H9 (cell line): ENCODE data around the gene APOA1. TPM values are rescaled to one million over a fixed set of nuclear protein-coding genes. Genes with fewer than 3 reads are reported as not detected.

Source experiments
- DNase-seq: peaks from one replicate; pipeline ENCODE4 v3.0.0-alpha.2; 2017
- H2AFZ ChIP-seq: one replicate; pipeline ENCODE4 v1.6.1; 2013; ENCODE audit warnings: mild to moderate bottlenecking, low read length, control low read depth, moderate library complexity
- H2AK5ac ChIP-seq: 2 replicates; pipeline ENCODE4 v1.6.1; 2013; ENCODE audit warnings: low read length, control low read depth, mixed read lengths; ENCODE audit not compliant: insufficient read length
- H2BK120ac ChIP-seq: one replicate; pipeline ENCODE4 v1.6.1; 2013; ENCODE audit warnings: low read depth, mild to moderate bottlenecking, low read length, control low read depth, inconsistent platforms; ENCODE audit not compliant: poor library complexity, severe bottlenecking
- H2BK12ac ChIP-seq: 2 replicates; pipeline ENCODE4 v1.6.1; 2013; ENCODE audit warnings: low read length, control low read depth, mixed read lengths, low read depth; ENCODE audit not compliant: insufficient read length
- H2BK15ac ChIP-seq: 2 replicates; pipeline ENCODE4 v1.6.1; 2013; ENCODE audit warnings: low read depth, low read length, control low read depth
- H2BK20ac ChIP-seq: one replicate; pipeline ENCODE4 v1.6.1; 2013; ENCODE audit warnings: low read depth, mild to moderate bottlenecking, low read length, control low read depth, inconsistent platforms; ENCODE audit not compliant: poor library complexity, severe bottlenecking
- H2BK5ac ChIP-seq: 2 replicates; pipeline ENCODE4 v1.6.1; 2013; ENCODE audit warnings: low read length, control low read depth, mixed read lengths; ENCODE audit not compliant: insufficient read length
- H3K14ac ChIP-seq: 2 replicates; pipeline ENCODE4 v1.6.1; 2013; ENCODE audit warnings: low read length, control low read depth; ENCODE audit not compliant: insufficient read depth
- H3K18ac ChIP-seq: 2 replicates; pipeline ENCODE4 v1.6.1; 2013; ENCODE audit warnings: low read depth, mild to moderate bottlenecking, mixed read lengths, low read length, control low read depth; ENCODE audit not compliant: insufficient read length
- H3K23ac ChIP-seq: 2 replicates; pipeline ENCODE4 v1.6.1; 2013; ENCODE audit warnings: low read length, control low read depth, mixed read lengths, low read depth; ENCODE audit not compliant: insufficient read length
- H3K23me2 ChIP-seq: 2 replicates; pipeline ENCODE4 v1.6.1; 2013; ENCODE audit warnings: low read depth, mild to moderate bottlenecking, mixed read lengths, low read length, control low read depth; ENCODE audit not compliant: insufficient read length, poor library complexity, severe bottlenecking
- H3K27ac ChIP-seq: 2 replicates; pipeline ENCODE4 v1.5.1; 2013; ENCODE audit warnings: low read length, control low read depth, mixed read lengths, low read depth; ENCODE audit not compliant: insufficient read length
- H3K27me3 ChIP-seq: 2 replicates; pipeline ENCODE4 v1.6.1; 2013; ENCODE audit warnings: low read length, control low read depth, inconsistent platforms; ENCODE audit not compliant: insufficient read depth
- H3K4ac ChIP-seq: 2 replicates; pipeline ENCODE4 v1.6.1; 2013; ENCODE audit warnings: low read depth, mild to moderate bottlenecking, control low read depth, inconsistent platforms, low read length, moderate library complexity
- H3K4me1 ChIP-seq: 2 replicates; pipeline ENCODE4 v1.6.1; 2013; ENCODE audit warnings: low read length, control low read depth, inconsistent platforms; ENCODE audit not compliant: insufficient read depth
- H3K4me2 ChIP-seq: 2 replicates; pipeline ENCODE4 v1.6.1; 2013; ENCODE audit warnings: low read length, control low read depth, mixed read lengths; ENCODE audit not compliant: insufficient read length, insufficient read depth
- H3K56ac ChIP-seq: 2 replicates; pipeline ENCODE4 v1.6.1; 2013; ENCODE audit warnings: low read depth, mild to moderate bottlenecking, mixed read lengths, low read length, control low read depth; ENCODE audit not compliant: insufficient read length
- H3K79me1 ChIP-seq: 2 replicates; pipeline ENCODE4 v1.6.1; 2013; ENCODE audit warnings: low read depth, mild to moderate bottlenecking, moderate library complexity, low read length, control low read depth, inconsistent platforms; ENCODE audit not compliant: insufficient read depth, poor library complexity, severe bottlenecking
- H3K79me2 ChIP-seq: 2 replicates; pipeline ENCODE4 v1.6.1; 2013; ENCODE audit warnings: low read length, control low read depth, inconsistent platforms; ENCODE audit not compliant: insufficient read depth
- H3K9ac ChIP-seq: 2 replicates; pipeline ENCODE4 v1.6.1; 2013; ENCODE audit warnings: low read length, control low read depth, mixed read lengths; ENCODE audit not compliant: insufficient read length; ENCODE audit errors: extremely low read depth
- H3K9me3 ChIP-seq: one replicate; pipeline ENCODE4 v1.6.1; 2013; ENCODE audit warnings: low read depth, low read length, inconsistent platforms; ENCODE audit not compliant: control insufficient read depth
- H3T11ph ChIP-seq: one replicate; pipeline ENCODE4 v1.6.1; 2013; ENCODE audit warnings: mild to moderate bottlenecking, low read length, control low read depth, inconsistent platforms
- H4K20me1 ChIP-seq: one replicate; pipeline ENCODE4 v1.6.1; 2013; ENCODE audit not compliant: control insufficient read depth, insufficient read length, insufficient read depth
- H4K5ac ChIP-seq: 2 replicates; pipeline ENCODE4 v1.6.1; 2013; ENCODE audit warnings: low read depth, mild to moderate bottlenecking, mixed read lengths, low read length, control low read depth; ENCODE audit not compliant: insufficient read length
- H4K8ac ChIP-seq: replicated peaks from 2 replicates; pipeline ENCODE4 v1.6.1; 2013; ENCODE audit warnings: low read length, control low read depth, mixed read lengths, low read depth; ENCODE audit not compliant: insufficient read length
- H4K91ac ChIP-seq: 2 replicates; pipeline ENCODE4 v1.6.1; 2013; ENCODE audit warnings: low read depth, mild to moderate bottlenecking, moderate library complexity, mixed read lengths, low read length, control low read depth; ENCODE audit not compliant: insufficient read length
- H3K27ac Mint-ChIP-seq, 3 experiments: 2 replicates in 2 of 3; 3 replicates in 1 of 3; pipeline ENCODE4 v1.8.0; 2020 to 2021; ENCODE audit warnings: mixed read lengths in 3 of 3, mild to moderate bottlenecking in 1 of 3, moderate library complexity in 1 of 3
- H3K27me3 Mint-ChIP-seq: 2 replicates; pipeline ENCODE4 v1.8.0; 2021; ENCODE audit warnings: low read depth, mild to moderate bottlenecking, moderate library complexity, mixed read lengths
- H3K36me3 Mint-ChIP-seq, 3 experiments: 2 replicates in 2 of 3; 3 replicates in 1 of 3; pipeline ENCODE4 v1.8.0; 2020 to 2021; ENCODE audit warnings: low read depth in 3 of 3, mixed read lengths in 3 of 3; ENCODE audit not compliant: insufficient read depth in 1 of 3
- H3K4me1 Mint-ChIP-seq, 2 experiments: 2 replicates each; pipeline ENCODE4 v1.8.0; 2020; ENCODE audit warnings: mixed read lengths in 2 of 2
- H3K4me3 Mint-ChIP-seq, 2 experiments: 2 replicates in 1 of 2; 3 replicates in 1 of 2; pipeline ENCODE4 v1.8.0; 2020 to 2021; ENCODE audit warnings: mild to moderate bottlenecking in 2 of 2, mixed read lengths in 2 of 2, moderate library complexity in 1 of 2
- H3K9me3 Mint-ChIP-seq, 2 experiments: 2 replicates in 1 of 2; 3 replicates in 1 of 2; pipeline ENCODE4 v1.8.0; 2020; ENCODE audit warnings: mild to moderate bottlenecking in 2 of 2, mixed read lengths in 2 of 2, moderate library complexity in 1 of 2
- WGBS: extraction: QIAGEN DNeasy Blood & Tissue Kit; methylation state at CpG from one replicate; pipeline ENCODE4 v1.1.7; 2013; ENCODE audit warnings: missing lambda C conversion rate, low lambda C conversion rate, mixed read lengths; ENCODE audit not compliant: insufficient read length; ENCODE audit errors: extremely low coverage; 5-methylcytosine and 5-hydroxymethylcytosine counted together
- total RNA-seq: library from RNA; stranded (reverse); gene quantifications from 2 replicates; pipeline ENCODE4 v1.2.1, GENCODE V29; 2021
- TF ChIP-seq, protein P1 (sequence below): fragments of 200-600 bp; sonication (generic); conservative IDR thresholded peaks from 3 replicates; pipeline ENCODE4 v1.8.0; 2021; ENCODE audit warnings: antibody characterized with exemption, mild to moderate bottlenecking

The APOA1 gene
- total RNA-seq, 1 experiment from 2014 or later = 0.68 TPM

DNA sequence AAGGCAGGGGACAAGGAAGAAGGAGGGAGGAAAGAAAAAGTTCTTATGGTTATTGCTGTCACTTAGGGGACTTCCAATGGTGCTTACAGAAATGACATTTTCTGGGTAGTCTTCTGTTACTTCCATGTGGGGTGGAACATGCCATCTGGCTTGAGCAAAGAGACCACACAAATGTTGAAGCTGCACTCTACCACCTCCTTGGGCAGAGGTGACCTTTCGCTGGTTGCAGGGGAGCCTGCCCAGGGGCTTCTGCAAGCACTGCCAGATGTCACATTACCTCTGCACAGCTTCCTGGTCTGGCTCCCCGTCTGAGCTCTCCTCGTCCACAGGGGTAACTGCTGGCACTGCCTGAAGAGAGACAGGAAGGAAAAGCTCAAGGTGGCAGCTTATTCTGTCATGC lies 32.6 kb upstream of the APOA1 start:
- no CpG with 5 or more reads among the region's 3 CpGs for WGBS
- H2BK15ac ChIP-seq = no peak overlapping the region

More for the DNA sequence above, 32.6 kb upstream of the APOA1 start:
- Histone ChIP-seq H3T11ph (no peak overlapping the region), H3K79me2 (no peaks in the 10 kb centered on the region), H3K9ac (no peak overlapping the region), H3K14ac (no peak overlapping the region), H2AK5ac (no peak overlapping the region), H3K4ac (no peak overlapping the region), H3K27ac (no peak overlapping the region), H3K9me3 (no peaks in the 10 kb centered on the region), H2BK20ac (no peak overlapping the region), H2AFZ (no peak overlapping the region), H4K91ac (no peak overlapping the region), H4K20me1 (peaks cover 2% of the 10 kb centered on the region), H3K27me3 (no peaks in the 10 kb centered on the region), H3K18ac (no peak overlapping the region), H2BK12ac (no peak overlapping the region), H3K79me1 (no peaks in the 10 kb centered on the region), H4K5ac (no peak overlapping the region), H3K4me1 (no peaks in the 10 kb centered on the region), H3K56ac (no peak overlapping the region), H2BK120ac (no peak overlapping the region), H3K23me2 (no peaks in the 10 kb centered on the region), H4K8ac (no peak overlapping the region), H3K23ac (no peak overlapping the region), H2BK5ac (no peak overlapping the region), H3K4me2 (no peak overlapping the region)
- TF ChIP-seq, protein P1, sequence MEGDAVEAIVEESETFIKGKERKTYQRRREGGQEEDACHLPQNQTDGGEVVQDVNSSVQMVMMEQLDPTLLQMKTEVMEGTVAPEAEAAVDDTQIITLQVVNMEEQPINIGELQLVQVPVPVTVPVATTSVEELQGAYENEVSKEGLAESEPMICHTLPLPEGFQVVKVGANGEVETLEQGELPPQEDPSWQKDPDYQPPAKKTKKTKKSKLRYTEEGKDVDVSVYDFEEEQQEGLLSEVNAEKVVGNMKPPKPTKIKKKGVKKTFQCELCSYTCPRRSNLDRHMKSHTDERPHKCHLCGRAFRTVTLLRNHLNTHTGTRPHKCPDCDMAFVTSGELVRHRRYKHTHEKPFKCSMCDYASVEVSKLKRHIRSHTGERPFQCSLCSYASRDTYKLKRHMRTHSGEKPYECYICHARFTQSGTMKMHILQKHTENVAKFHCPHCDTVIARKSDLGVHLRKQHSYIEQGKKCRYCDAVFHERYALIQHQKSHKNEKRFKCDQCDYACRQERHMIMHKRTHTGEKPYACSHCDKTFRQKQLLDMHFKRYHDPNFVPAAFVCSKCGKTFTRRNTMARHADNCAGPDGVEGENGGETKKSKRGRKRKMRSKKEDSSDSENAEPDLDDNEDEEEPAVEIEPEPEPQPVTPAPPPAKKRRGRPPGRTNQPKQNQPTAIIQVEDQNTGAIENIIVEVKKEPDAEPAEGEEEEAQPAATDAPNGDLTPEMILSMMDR = no peak
- H3K27ac Mint-ChIP-seq = no peak overlapping the region
- H3K4me1 Mint-ChIP-seq = no peaks in the 10 kb centered on the region
- peaks cover 17 to 74% (median 67%) of the 10 kb centered on the region in 3 experiments; a peak in 6 of 7 replicates for H3K36me3 Mint-ChIP-seq
- DNase-seq = no peak
- H3K9me3 Mint-ChIP-seq = no peaks in the 10 kb centered on the region
- H3K27me3 Mint-ChIP-seq = no peaks in the 10 kb centered on the region
- H3K4me3 Mint-ChIP-seq = no peak overlapping the region
